Fibroblast of skin of left quadriceps (primary cell): Measurements from ENCODE around the gene OR8G1.
A peak's percentile ranks its signal among the peaks of the same experiment; 100 is the strongest.
"Not testable (repeated sequence)": the region's sequence is repeated elsewhere in the genome, so short reads cannot be mapped to it uniquely, and the experiment has no call there.

Experiments used
- DNase-seq, 2 experiments: peaks; one replicate each; pipeline ENCODE4 v3.0.0-alpha.2; 2013; ENCODE audit warnings: low read depth in 2 of 2

The OR8G1 gene

GRCh38 chr11:124238512-124238911, 2.4 kb upstream of the OR8G1 start:
- no peak for DNase-seq

DNA sequence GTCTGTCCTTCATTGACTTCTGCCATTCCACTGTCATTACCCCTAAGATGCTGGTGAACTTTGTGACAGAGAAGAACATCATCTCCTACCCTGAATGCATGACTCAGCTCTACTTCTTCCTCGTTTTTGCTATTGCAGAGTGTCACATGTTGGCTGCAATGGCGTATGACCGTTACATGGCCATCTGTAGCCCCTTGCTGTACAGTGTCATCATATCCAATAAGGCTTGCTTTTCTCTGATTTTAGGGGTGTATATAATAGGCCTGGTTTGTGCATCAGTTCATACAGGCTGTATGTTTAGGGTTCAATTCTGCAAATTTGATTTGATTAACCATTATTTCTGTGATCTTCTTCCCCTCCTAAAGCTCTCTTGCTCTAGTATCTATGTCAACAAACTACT, 9.0 kb downstream of the OR8G1 start:
- DNase-seq, result not testable (repeated sequence)

DNA sequence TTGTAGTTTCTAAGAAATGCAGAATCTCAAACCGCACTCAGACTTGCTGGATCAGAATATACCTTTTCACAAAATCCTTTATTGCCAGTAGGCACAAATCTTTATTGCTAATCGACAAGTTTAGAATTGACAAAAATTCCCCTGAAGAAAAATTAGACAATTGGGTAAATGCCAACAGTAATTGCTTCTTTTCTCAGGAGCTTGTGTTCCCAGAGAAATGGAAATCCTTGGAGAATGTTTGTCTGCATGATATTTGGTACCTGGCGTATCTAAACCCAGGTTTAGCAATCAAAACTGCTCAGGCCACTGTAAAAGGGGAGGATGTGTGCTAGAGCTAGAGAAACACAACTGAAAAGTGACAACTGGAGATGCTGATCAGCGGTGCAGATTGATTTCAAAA, 15.2 kb downstream of the OR8G1 start, which contains the start of gene OR8G5:
OR8G5 (plus strand) TSS at position 301 of the 400 bp plus-strand sequence. CDS start 8,556 bp downstream, outside the sequence.
- no peak for DNase-seq

- DNase-seq, result not testable (repeated sequence)
These were observed 24.1 kb downstream of the OR8G1 start for GRCh38 chr11:124265041-124265440.

GRCh38 chr11:124270886-124271285, 30.0 kb downstream of the OR8G1 start:
- not testable (repeated sequence) for DNase-seq

DNA sequence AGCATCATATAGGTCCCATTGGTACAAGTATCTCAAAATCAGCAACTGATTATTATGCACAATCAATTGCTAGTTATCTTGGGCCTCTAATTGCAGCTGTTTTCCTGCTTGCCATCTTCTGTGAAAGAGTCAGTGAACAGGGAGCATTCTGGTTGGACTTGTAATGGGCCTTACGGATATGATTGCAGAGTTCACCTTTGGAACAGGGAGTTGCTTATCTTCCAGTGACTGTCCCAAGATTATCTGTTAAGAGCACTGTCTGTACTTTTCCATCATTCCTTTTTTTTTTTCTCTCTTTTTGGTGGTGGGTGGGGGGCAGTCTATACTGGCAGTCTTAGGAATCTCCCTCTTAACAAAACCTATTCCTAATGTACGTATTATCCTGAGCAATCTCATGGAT, 33.1 kb downstream of the OR8G1 start:
- DNase-seq, result no peak

GRCh38 chr11:124276081-124276480, 35.2 kb downstream of the OR8G1 start:
- peak; percentile 4 for DNase-seq

DNA sequence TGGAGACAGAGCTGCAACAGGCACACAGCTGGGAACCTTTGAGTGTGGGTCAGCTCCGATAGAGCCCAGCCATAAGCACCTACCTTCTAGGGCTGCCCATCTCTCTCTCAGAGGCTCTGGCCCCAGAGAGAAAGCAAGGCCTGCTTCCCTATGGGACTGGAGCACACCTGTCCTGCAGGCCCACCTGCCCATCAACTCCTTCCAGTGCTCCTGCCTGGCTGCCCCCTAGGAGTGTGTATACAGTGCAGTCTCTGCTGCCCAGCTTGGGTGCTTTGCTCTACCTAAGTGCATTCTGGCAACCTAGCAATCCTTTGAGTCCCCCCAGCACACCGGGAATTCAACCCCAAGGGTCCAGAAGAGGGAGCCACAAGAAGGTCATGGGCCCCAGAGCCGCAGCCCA, 36.3 kb downstream of the OR8G1 start:
- DNase-seq, result no peak

DNA sequence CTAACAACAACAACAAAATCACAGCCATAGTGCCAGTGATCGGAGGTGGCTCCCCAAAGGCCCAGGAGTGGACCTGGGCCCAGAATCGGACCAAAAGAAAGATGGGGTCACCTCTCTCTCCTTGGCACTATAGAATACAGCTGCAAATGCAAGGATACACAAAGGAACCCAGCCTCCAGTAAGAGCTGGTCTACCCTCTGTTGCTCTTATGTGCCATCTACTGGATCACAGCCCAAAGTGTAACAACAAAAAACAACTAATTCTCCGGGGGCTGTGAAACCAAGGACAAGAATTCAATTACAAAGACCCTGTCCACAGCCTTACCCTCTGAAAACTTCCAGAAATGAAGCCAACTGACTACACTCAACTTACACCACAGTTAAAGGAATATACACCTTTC, 36.9 kb downstream of the OR8G1 start:
- DNase-seq, result no peak

DNA sequence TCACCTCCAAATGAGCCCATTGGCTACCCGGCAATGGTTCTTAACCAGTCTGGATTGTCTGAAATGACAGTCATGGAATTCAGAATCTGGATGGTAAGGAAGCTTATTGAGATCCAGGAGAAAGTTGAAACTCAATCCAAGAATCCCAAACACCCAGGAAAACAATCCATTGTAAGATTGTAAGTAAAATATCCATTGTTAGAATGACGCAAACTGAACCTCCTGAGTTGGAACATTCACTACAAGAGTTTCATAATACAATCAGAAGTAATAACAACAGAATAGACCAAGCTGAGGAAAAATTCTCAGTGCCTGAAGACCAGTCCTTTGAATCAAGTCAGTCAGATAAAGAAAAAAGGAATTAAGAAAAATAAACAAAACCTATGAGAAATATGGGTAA, 37.4 kb downstream of the OR8G1 start:
- no peak for DNase-seq

DNA sequence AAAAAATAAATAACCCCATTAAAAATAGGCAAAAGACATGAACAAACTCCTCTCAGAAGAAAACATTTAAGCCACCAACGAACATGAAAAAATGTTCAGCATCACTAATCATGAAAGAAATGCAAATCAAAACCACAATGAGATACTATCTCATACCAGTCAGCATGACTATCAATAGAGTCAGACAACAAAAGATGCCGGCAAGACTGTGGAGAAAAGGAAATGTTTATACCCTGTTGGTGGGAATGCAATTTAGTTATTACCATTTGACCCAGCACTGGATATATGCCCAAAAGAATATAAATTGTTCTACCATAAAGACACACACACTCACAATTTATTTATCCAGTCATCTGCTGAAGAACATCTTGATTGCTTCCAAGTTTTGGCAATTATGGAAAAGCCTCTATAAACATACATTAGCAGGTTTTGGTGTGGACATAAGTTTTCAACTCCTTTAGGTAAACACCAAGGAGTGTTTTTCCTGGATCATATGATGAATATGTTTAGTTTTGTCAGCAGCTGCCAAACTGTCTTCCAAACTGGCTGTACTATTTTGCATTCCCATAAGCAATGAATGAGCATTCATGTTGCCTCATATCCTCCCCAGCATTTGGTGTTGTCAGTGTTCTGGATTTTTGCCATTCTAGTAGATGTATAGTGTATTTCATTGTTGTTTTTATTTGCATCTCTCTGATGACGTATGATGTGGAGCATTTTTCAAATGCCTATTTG, 44.9 kb downstream of the OR8G1 start:
- DNase-seq, result peak; percentile 71 to 72

DNA sequence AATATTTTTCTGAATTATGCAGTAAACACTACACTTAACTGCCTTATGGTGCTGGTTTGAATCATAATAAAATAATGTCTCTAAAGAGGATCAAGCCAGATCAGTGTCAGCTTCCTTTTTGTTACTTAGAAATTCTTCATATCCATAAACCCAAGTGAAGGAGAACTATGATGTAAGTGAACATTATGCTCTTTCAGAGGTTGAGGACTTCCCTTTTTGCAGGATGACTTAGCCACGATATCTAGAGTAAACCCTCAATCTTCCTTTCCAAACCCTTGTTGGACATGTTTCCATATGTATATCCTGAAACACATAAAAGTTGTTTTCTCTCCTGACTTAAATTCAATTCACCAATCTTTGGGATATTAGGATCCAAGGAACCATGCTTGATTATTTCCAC, 53.8 kb downstream of the OR8G1 start:
- DNase-seq, result no peak

GRCh38 chr11:124296016-124296415, 55.1 kb downstream of the OR8G1 start:
- DNase-seq, result no peak

- peak in 1 of 2 experiments; percentile 34 for DNase-seq
These were observed 57.0 kb downstream of the OR8G1 start for GRCh38 chr11:124297921-124298320.

GRCh38 chr11:124301548-124301947, 60.7 kb downstream of the OR8G1 start:
- DNase-seq, result peak; percentile 20 to 29

DNA sequence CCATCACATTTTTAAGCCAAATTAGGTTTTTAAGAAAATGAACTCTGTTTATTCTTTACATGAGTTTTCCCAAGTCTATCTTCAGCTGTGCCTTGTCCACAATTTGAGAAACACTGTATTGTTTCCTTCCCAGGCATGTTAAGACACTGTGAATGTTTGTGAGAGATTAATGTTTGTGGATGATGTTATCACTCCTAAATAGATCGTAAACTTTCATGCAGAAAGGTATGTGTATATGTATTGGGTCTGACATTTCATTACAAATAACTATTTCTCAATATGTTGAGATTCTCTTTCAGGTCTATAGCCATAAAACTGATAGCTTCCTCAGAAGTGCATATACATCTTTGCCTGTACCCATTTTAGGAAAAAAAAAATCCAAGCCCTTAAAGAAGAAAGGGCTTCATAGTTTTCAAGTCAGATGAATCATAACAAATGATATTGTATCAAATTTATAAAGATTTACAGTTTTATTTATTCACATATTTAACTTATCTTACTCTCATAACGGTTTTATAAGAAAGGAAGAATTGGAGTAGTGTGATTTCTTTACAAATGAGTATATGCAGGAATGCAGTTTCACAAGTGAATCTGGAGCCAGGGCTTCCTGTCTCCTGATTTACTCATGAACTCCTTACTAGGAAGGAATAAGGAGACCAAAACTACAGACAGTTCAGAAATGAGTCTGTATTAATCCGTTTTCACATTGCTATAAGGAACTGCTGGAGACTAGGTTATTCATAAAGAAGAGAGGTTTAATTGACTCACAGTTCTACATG, 61.6 kb downstream of the OR8G1 start:
- DNase-seq, result no peak
